GM12878 (cell line): ENCODE data around the gene MRPS25.

Experiments used
- ATF3 ChIP-seq: IDR thresholded peaks from 2 replicates; pipeline ENCODE4 v1.6.1; 2011; ENCODE audit warnings: low read depth, mild to moderate bottlenecking, low read length, moderate library complexity, borderline replicate concordance; ENCODE audit errors: extremely low read depth
- BCLAF1 ChIP-seq: fragments of 450-650 bp; IDR thresholded peaks from 2 replicates; pipeline ENCODE4 v1.6.1; 2017; ENCODE audit warnings: antibody characterized with exemption, mild to moderate bottlenecking, moderate library complexity
- CHD1 ChIP-seq: IDR thresholded peaks from 2 replicates; pipeline ENCODE4 v1.6.1; 2012; ENCODE audit warnings: low read depth, low read length, improper control_type of control experiment
- EED ChIP-seq: sonication (generic); IDR thresholded peaks from 2 replicates; pipeline ENCODE4 v1.6.1; 2016; ENCODE audit warnings: antibody characterized with exemption, low read depth
- POLR2A ChIP-seq: IDR thresholded peaks from 2 replicates; pipeline ENCODE4 v1.6.1; 2011; ENCODE audit warnings: low read depth, mild to moderate bottlenecking, low read length
- RBBP5 ChIP-seq: fragments of 200-600 bp; sonication (generic); conservative IDR thresholded peaks from 2 replicates; pipeline ENCODE4 v1.6.1; 2016
- SIX5 ChIP-seq: IDR thresholded peaks from 2 replicates; pipeline ENCODE4 v1.6.1; 2011; ENCODE audit warnings: mild to moderate bottlenecking, low read depth, low read length, moderate library complexity; ENCODE audit not compliant: severe bottlenecking
- YY1 ChIP-seq: IDR thresholded peaks from 2 replicates; pipeline ENCODE4 v1.6.1; 2011; ENCODE audit warnings: low read depth, mild to moderate bottlenecking, low read length
- ZNF217 ChIP-seq: fragments of 450-650 bp; IDR thresholded peaks from 2 replicates; pipeline ENCODE4 v1.6.1; 2017; ENCODE audit warnings: antibody characterized with exemption, mild to moderate bottlenecking
- ZNF274 ChIP-seq: IDR thresholded peaks from one replicate; pipeline ENCODE4 v1.8.0; 2011; ENCODE audit not compliant: insufficient read length, insufficient read depth
- TF ChIP-seq, protein P1 (sequence below): fragments of 450-650 bp; IDR thresholded peaks from 2 replicates; pipeline ENCODE4 v1.6.1; 2017; ENCODE audit warnings: mild to moderate bottlenecking
- TF ChIP-seq, protein P2 (sequence below): IDR thresholded peaks from 2 replicates; pipeline ENCODE4 v1.6.1; 2011; ENCODE audit warnings: low read depth, low read length, improper control_type of control experiment, borderline replicate concordance
- TF ChIP-seq, protein P3 (sequence below), 3 experiments: IDR thresholded peaks in 2 of 3; conservative IDR thresholded peaks in 1 of 3; 2 replicates each; pipeline ENCODE4 v1.5.1; 2011; ENCODE audit warnings: low read depth in 3 of 3, low read length in 3 of 3, mild to moderate bottlenecking in 3 of 3, control low read depth in 2 of 3, moderate library complexity in 2 of 3, inconsistent platforms in 1 of 3, mixed read lengths in 1 of 3; ENCODE audit not compliant: control insufficient read depth in 2 of 3, insufficient read depth in 1 of 3; ENCODE audit errors: extremely low read depth in 1 of 3

DNA sequence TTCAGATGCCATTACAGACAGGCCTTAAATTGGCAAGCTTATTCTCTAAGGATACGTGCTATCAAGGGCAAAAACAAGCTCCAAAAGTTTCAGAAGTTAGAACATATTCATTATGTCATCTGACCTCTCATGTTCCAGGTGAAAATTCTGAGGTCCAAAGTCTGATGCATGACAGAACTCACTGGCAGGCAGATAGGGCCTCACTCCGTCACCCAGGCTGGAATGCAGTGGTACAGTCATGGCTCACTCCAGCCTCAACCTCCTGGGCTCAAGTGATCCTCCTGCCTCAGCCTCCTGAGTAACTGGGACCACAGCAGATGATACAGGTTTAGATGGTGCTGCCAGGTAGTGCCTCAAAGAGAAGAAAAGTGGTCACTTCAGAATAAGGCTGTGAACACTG, 15.5 kb downstream of the MRPS25 start:
- TF ChIP-seq, protein P1, sequence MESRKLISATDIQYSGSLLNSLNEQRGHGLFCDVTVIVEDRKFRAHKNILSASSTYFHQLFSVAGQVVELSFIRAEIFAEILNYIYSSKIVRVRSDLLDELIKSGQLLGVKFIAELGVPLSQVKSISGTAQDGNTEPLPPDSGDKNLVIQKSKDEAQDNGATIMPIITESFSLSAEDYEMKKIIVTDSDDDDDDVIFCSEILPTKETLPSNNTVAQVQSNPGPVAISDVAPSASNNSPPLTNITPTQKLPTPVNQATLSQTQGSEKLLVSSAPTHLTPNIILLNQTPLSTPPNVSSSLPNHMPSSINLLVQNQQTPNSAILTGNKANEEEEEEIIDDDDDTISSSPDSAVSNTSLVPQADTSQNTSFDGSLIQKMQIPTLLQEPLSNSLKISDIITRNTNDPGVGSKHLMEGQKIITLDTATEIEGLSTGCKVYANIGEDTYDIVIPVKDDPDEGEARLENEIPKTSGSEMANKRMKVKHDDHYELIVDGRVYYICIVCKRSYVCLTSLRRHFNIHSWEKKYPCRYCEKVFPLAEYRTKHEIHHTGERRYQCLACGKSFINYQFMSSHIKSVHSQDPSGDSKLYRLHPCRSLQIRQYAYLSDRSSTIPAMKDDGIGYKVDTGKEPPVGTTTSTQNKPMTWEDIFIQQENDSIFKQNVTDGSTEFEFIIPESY = no peak
- no peak for TF ChIP-seq BCLAF1
- TF ChIP-seq CHD1 = no peak
- no peak for TF ChIP-seq ZNF217
- no peak; the same call in 1 of the 2 replicates for TF ChIP-seq POLR2A
- TF ChIP-seq, protein P2, sequence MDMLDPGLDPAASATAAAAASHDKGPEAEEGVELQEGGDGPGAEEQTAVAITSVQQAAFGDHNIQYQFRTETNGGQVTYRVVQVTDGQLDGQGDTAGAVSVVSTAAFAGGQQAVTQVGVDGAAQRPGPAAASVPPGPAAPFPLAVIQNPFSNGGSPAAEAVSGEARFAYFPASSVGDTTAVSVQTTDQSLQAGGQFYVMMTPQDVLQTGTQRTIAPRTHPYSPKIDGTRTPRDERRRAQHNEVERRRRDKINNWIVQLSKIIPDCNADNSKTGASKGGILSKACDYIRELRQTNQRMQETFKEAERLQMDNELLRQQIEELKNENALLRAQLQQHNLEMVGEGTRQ = no peak
- TF ChIP-seq, protein P3, sequence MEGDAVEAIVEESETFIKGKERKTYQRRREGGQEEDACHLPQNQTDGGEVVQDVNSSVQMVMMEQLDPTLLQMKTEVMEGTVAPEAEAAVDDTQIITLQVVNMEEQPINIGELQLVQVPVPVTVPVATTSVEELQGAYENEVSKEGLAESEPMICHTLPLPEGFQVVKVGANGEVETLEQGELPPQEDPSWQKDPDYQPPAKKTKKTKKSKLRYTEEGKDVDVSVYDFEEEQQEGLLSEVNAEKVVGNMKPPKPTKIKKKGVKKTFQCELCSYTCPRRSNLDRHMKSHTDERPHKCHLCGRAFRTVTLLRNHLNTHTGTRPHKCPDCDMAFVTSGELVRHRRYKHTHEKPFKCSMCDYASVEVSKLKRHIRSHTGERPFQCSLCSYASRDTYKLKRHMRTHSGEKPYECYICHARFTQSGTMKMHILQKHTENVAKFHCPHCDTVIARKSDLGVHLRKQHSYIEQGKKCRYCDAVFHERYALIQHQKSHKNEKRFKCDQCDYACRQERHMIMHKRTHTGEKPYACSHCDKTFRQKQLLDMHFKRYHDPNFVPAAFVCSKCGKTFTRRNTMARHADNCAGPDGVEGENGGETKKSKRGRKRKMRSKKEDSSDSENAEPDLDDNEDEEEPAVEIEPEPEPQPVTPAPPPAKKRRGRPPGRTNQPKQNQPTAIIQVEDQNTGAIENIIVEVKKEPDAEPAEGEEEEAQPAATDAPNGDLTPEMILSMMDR (IDR thresholded peaks at IDR 0.05 in 2 of 3, conservative IDR thresholded peaks at IDR 0.05 in 1 of 3; ENCODE audit: control insufficient read depth in 2 of 3, extremely low read depth in 1 of 3, insufficient read depth in 1 of 3, low read depth in 3 of 3, low read length in 3 of 3) = no peak
- TF ChIP-seq YY1 = no peak
- no peak for TF ChIP-seq ATF3
- no peak for TF ChIP-seq SIX5
- no peak for TF ChIP-seq ZNF274
- no peak for TF ChIP-seq RBBP5
- no peak for TF ChIP-seq EED
